ENCODE results near the gene DIAPH3.

DIAPH3 gene

DNA sequence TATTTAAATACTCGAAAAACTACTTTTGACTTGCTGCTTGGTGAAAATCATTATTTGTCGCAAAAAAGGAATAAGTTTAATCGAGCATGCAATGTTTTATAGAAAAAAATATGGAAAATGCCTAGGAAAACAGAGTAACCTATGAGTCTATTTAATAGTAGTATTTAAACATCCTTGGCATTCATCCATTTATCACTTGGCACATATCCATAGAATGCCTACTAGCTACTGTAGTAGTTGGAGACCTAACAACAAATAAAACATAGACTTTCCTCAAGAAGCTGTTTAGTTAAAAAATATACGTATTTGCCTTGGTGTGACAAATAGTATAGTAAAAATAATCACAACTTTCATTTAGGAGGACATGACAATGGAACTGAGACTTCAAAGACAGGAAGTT is 302.1 kb downstream of the DIAPH3 start:
- H3K4me3 ChIP-seq (ENCODE audit: insufficient read depth in 1 of 2, low read depth in 1 of 2, low read length in 2 of 2) = no peak overlapping the region
- no peak overlapping the region for H3K23ac ChIP-seq (ENCODE audit: low read length in 2 of 2)
- H2AK5ac ChIP-seq (ENCODE audit: low read length, severe bottlenecking) = no peak overlapping the region
- H3K4me2 ChIP-seq (ENCODE audit: low read length, poor library complexity, severe bottlenecking) = no peak overlapping the region
- no peak overlapping the region for H2BK12ac ChIP-seq (ENCODE audit: low read length in 2 of 2)
- H4K8ac ChIP-seq (ENCODE audit: low read length) = no peak overlapping the region
- no peak overlapping the region for H4K91ac ChIP-seq (ENCODE audit: low read length)
- no peak for DNase-seq
- H3K79me1 ChIP-seq (replicated peaks; ENCODE audit: low read length, poor library complexity, severe bottlenecking) = peaks cover 9% of the 10 kb centered on the region
- H2BK15ac ChIP-seq (ENCODE audit: low read depth, poor library complexity, severe bottlenecking) = no peak overlapping the region
- H3K4ac ChIP-seq (ENCODE audit: low read depth in 1 of 2, low read length in 2 of 2) = no peak overlapping the region
- H3K9ac ChIP-seq (ENCODE audit: low read length) = no peak overlapping the region
- no peak overlapping the region for H3K18ac ChIP-seq (ENCODE audit: low read depth in 1 of 2, low read length in 2 of 2)
- H3K36me3 ChIP-seq (ENCODE audit: control insufficient read depth in 1 of 2, insufficient read depth in 2 of 2, low read depth in 1 of 2, low read length in 2 of 2) = no peaks in the 10 kb centered on the region
- H3K9me3 ChIP-seq (ENCODE audit: control insufficient read depth, low read length) = no peaks in the 10 kb centered on the region
- H3K4me1 ChIP-seq (ENCODE audit: control insufficient read depth, insufficient read depth, low read depth, low read length) = no peaks in the 10 kb centered on the region
- H2AFZ ChIP-seq (ENCODE audit: low read depth, low read length) = no peak overlapping the region
- WGBS = 100% methylated on average over 2 of the region's 4 CpGs
- no peak overlapping the region for H2BK120ac ChIP-seq (ENCODE audit: low read depth, low read length)
- no peak overlapping the region for H3K14ac ChIP-seq (ENCODE audit: low read length in 2 of 2)
- H2BK5ac ChIP-seq (ENCODE audit: low read depth, low read length, poor library complexity, severe bottlenecking) = no peak overlapping the region
- H3K27ac ChIP-seq (ENCODE audit: low read length, poor library complexity, severe bottlenecking) = no peak overlapping the region
- H3K27me3 ChIP-seq (ENCODE audit: control insufficient read depth in 1 of 2, insufficient read depth in 1 of 2, low read length in 2 of 2) = no peaks in the 10 kb centered on the region

DNA sequence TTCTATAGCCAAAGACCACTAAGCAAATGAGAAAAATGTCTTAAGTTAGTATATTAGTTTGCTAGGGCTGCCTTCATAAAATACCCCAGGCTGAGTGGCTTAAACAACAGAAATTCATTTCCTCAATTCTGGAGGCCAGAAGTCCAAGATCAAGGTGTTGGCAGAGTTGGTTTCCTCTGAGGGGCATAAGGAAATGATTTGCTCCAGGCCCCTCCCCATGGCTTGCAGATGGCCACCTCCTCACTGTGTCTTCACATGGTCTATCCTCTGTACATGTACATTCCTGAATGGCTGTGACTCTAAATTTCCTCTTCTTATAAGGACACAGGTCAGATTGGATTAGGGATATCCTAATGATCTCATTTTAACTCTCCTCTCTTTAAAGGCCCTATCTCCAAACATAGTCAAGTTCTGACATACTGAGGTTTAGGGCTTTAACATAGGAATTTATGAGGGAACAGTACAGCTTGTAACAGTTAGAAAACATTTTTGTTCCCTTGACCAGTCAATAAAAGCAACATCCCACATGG is 307.4 kb downstream of the DIAPH3 start:
- Histone ChIP-seq H3K4me3 (ENCODE audit: insufficient read depth in 1 of 2, low read depth in 1 of 2, low read length in 2 of 2) (no peak overlapping the region), H2BK120ac (ENCODE audit: low read depth, low read length) (no peak overlapping the region), H3K9ac (ENCODE audit: low read length) (no peak overlapping the region), H3K79me1 (replicated peaks; ENCODE audit: low read length, poor library complexity, severe bottlenecking) (peaks cover 11% of the 10 kb centered on the region), H3K27ac (ENCODE audit: low read length, poor library complexity, severe bottlenecking) (no peak overlapping the region), H3K4me1 (ENCODE audit: control insufficient read depth, insufficient read depth, low read depth, low read length) (no peaks in the 10 kb centered on the region), H3K14ac (ENCODE audit: low read length in 2 of 2) (no peak overlapping the region), H2BK12ac (ENCODE audit: low read length in 2 of 2) (no peak overlapping the region), H2AFZ (ENCODE audit: low read depth, low read length) (no peak overlapping the region), H4K8ac (ENCODE audit: low read length) (no peak overlapping the region), H3K4ac (ENCODE audit: low read depth in 1 of 2, low read length in 2 of 2) (no peak overlapping the region), H3K23ac (ENCODE audit: low read length in 2 of 2) (no peak overlapping the region), H4K91ac (ENCODE audit: low read length) (no peak overlapping the region), H2BK15ac (ENCODE audit: low read depth, poor library complexity, severe bottlenecking) (no peak overlapping the region), H3K27me3 (ENCODE audit: control insufficient read depth in 1 of 2, insufficient read depth in 1 of 2, low read length in 2 of 2) (no peaks in the 10 kb centered on the region), H3K9me3 (ENCODE audit: control insufficient read depth, low read length) (no peaks in the 10 kb centered on the region), H2AK5ac (ENCODE audit: low read length, severe bottlenecking) (no peak overlapping the region), H2BK5ac (ENCODE audit: low read depth, low read length, poor library complexity, severe bottlenecking) (no peak overlapping the region), H3K18ac (ENCODE audit: low read depth in 1 of 2, low read length in 2 of 2) (no peak overlapping the region), H3K4me2 (ENCODE audit: low read length, poor library complexity, severe bottlenecking) (no peak overlapping the region), H3K36me3 (ENCODE audit: control insufficient read depth in 1 of 2, insufficient read depth in 2 of 2, low read depth in 1 of 2, low read length in 2 of 2) (peaks cover 0 to 3% of the 10 kb centered on the region in 2 experiments)
- no peak for DNase-seq

GRCh38 chr13:59846845-59847620 is 316.7 kb downstream of the DIAPH3 start:
- Histone ChIP-seq H2AK5ac (ENCODE audit: low read length, severe bottlenecking) (no peak overlapping the region), H3K4me1 (ENCODE audit: control insufficient read depth, insufficient read depth, low read depth, low read length) (no peaks in the 10 kb centered on the region), H4K91ac (ENCODE audit: low read length) (no peak overlapping the region), H2AFZ (ENCODE audit: low read depth, low read length) (no peak overlapping the region), H3K4ac (ENCODE audit: low read depth in 1 of 2, low read length in 2 of 2) (no peak overlapping the region), H3K27ac (ENCODE audit: low read length, poor library complexity, severe bottlenecking) (no peak overlapping the region), H3K27me3 (ENCODE audit: control insufficient read depth in 1 of 2, insufficient read depth in 1 of 2, low read length in 2 of 2) (no peaks in the 10 kb centered on the region), H4K8ac (ENCODE audit: low read length) (no peak overlapping the region), H3K18ac (ENCODE audit: low read depth in 1 of 2, low read length in 2 of 2) (no peak overlapping the region), H2BK5ac (ENCODE audit: low read depth, low read length, poor library complexity, severe bottlenecking) (no peak overlapping the region), H3K14ac (ENCODE audit: low read length in 2 of 2) (no peak overlapping the region), H3K4me3 (ENCODE audit: insufficient read depth in 1 of 2, low read depth in 1 of 2, low read length in 2 of 2) (no peak overlapping the region), H2BK15ac (ENCODE audit: low read depth, poor library complexity, severe bottlenecking) (no peak overlapping the region), H3K9ac (ENCODE audit: low read length) (no peak overlapping the region), H3K79me1 (replicated peaks; ENCODE audit: low read length, poor library complexity, severe bottlenecking) (peaks cover 11% of the 10 kb centered on the region), H2BK120ac (ENCODE audit: low read depth, low read length) (no peak overlapping the region), H3K36me3 (ENCODE audit: control insufficient read depth in 1 of 2, insufficient read depth in 2 of 2, low read depth in 1 of 2, low read length in 2 of 2) (no peaks in the 10 kb centered on the region), H2BK12ac (ENCODE audit: low read length in 2 of 2) (no peak overlapping the region), H3K23ac (ENCODE audit: low read length in 2 of 2) (no peak overlapping the region), H3K9me3 (ENCODE audit: control insufficient read depth, low read length) (no peaks in the 10 kb centered on the region), H3K4me2 (ENCODE audit: low read length, poor library complexity, severe bottlenecking) (no peak overlapping the region)
- WGBS = 100% methylated on average over 1 of the region's 2 CpGs
- no peak for DNase-seq

GRCh38 chr13:59843040-59843439 is 320.7 kb downstream of the DIAPH3 start:
- H2BK15ac ChIP-seq (ENCODE audit: low read depth, poor library complexity, severe bottlenecking) = no peak overlapping the region
- H2AK5ac ChIP-seq (ENCODE audit: low read length, severe bottlenecking) = no peak overlapping the region
- no peak overlapping the region for H3K14ac ChIP-seq (ENCODE audit: low read length in 2 of 2)
- H3K4me3 ChIP-seq (ENCODE audit: insufficient read depth in 1 of 2, low read depth in 1 of 2, low read length in 2 of 2) = no peak overlapping the region
- no peak overlapping the region for H3K4ac ChIP-seq (ENCODE audit: low read depth in 1 of 2, low read length in 2 of 2)
- H3K9ac ChIP-seq (ENCODE audit: low read length) = no peak overlapping the region
- no peak overlapping the region for H2AFZ ChIP-seq (ENCODE audit: low read depth, low read length)
- H3K36me3 ChIP-seq (ENCODE audit: control insufficient read depth in 1 of 2, insufficient read depth in 2 of 2, low read depth in 1 of 2, low read length in 2 of 2) = peaks cover 0 to 2% of the 10 kb centered on the region in 2 experiments
- no peak overlapping the region for H4K91ac ChIP-seq (ENCODE audit: low read length)
- H3K4me2 ChIP-seq (ENCODE audit: low read length, poor library complexity, severe bottlenecking) = no peak overlapping the region
- no peak overlapping the region for H3K27ac ChIP-seq (ENCODE audit: low read length, poor library complexity, severe bottlenecking)
- no peak overlapping the region for H3K18ac ChIP-seq (ENCODE audit: low read depth in 1 of 2, low read length in 2 of 2)
- no peaks in the 10 kb centered on the region for H3K4me1 ChIP-seq (ENCODE audit: control insufficient read depth, insufficient read depth, low read depth, low read length)
- 71% methylated on average over 3 of the region's 3 CpGs for WGBS
- H2BK120ac ChIP-seq (ENCODE audit: low read depth, low read length) = no peak overlapping the region
- no peaks in the 10 kb centered on the region for H3K27me3 ChIP-seq (ENCODE audit: control insufficient read depth in 1 of 2, insufficient read depth in 1 of 2, low read length in 2 of 2)
- H2BK12ac ChIP-seq (ENCODE audit: low read length in 2 of 2) = no peak overlapping the region
- DNase-seq = no peak
- H2BK5ac ChIP-seq (ENCODE audit: low read depth, low read length, poor library complexity, severe bottlenecking) = no peak overlapping the region
- H3K23ac ChIP-seq (ENCODE audit: low read length in 2 of 2) = no peak overlapping the region
- H4K8ac ChIP-seq (ENCODE audit: low read length) = no peak overlapping the region
- H3K79me1 ChIP-seq (replicated peaks; ENCODE audit: low read length, poor library complexity, severe bottlenecking) = peaks cover 13% of the 10 kb centered on the region
- no peaks in the 10 kb centered on the region for H3K9me3 ChIP-seq (ENCODE audit: control insufficient read depth, low read length)

Data from mesenchymal stem cell (in vitro differentiated cells and primary cell).